ENCODE results near the gene ARFGEF3.

DNA sequence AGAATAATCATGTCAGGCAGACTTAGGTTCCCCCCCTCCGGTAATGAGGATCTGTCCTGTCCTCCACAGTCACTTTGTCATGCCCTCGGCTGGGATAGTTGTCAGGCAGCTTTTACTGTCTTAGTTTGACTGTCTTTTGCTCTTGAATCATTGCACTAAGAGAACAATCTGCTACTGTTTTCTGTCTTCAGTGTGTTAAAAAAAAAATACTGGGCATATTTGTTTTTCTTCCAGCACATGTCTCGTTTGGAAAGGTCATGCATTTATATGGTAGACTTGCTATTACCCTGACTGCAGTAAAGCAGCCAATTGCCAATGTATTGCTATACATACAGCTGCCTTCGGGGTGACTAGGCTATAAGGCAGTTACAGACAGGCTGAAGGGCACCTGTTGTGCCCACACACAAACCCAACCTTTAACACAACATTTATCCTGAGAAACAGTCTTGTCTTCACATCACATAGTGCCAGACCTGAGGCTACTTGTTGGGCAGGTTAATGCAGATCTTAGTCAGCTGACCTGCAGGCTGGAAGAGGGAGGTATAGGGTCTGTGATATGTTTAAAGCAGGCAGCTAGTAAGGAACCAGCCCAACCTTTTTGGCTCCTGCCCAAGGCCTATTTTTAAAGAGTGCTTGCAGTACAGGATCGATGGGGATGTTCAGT is 26.7 kb downstream of the ARFGEF3 start:
- TF ChIP-seq EZH2 (IDR thresholded peaks at IDR 0.05; ENCODE audit: borderline replicate concordance, low read depth, low read length, poor library complexity, severe bottlenecking), result no peak
- TF ChIP-seq, protein P1, sequence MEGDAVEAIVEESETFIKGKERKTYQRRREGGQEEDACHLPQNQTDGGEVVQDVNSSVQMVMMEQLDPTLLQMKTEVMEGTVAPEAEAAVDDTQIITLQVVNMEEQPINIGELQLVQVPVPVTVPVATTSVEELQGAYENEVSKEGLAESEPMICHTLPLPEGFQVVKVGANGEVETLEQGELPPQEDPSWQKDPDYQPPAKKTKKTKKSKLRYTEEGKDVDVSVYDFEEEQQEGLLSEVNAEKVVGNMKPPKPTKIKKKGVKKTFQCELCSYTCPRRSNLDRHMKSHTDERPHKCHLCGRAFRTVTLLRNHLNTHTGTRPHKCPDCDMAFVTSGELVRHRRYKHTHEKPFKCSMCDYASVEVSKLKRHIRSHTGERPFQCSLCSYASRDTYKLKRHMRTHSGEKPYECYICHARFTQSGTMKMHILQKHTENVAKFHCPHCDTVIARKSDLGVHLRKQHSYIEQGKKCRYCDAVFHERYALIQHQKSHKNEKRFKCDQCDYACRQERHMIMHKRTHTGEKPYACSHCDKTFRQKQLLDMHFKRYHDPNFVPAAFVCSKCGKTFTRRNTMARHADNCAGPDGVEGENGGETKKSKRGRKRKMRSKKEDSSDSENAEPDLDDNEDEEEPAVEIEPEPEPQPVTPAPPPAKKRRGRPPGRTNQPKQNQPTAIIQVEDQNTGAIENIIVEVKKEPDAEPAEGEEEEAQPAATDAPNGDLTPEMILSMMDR (conservative IDR thresholded peaks at IDR 0.05; ENCODE audit: low read depth, low read length), result no peak

Measured in A673 (cell line).